SK-N-SH (cell line): ENCODE data around the gene ATP11A. TPM values are rescaled to one million over a fixed set of nuclear protein-coding genes. Genes with fewer than 3 reads are reported as not detected.

Experiments
- CTCF ChIA-PET: fragments of 300-600, 350-600 bp; formaldehyde crosslinking; extraction: SDS; loops from one replicate; lab custom pipeline; 2021; lab: Yijun Ruan, JAX
- POLR2A ChIA-PET: fragments of 350-600 bp; sonication (Branson Sonifier 250); formaldehyde crosslinking; extraction: SDS; loops from one replicate; lab custom pipeline; 2020; ENCODE audit warnings: antibody characterized with exemption, inconsistent platforms; lab: Yijun Ruan, JAX
- DNase-seq: peaks from one replicate; pipeline ENCODE4 v3.0.0; 2012
- H2AFZ ChIP-seq: fragments of 200-600 bp; sonication (generic); 2 replicates; pipeline ENCODE4 v1.8.1; 2016; ENCODE audit warnings: antibody characterized with exemption, mild to moderate bottlenecking, low read depth
- H3F3A ChIP-seq: fragments of 200-600 bp; sonication (generic); replicated peaks from 2 replicates; pipeline ENCODE3; 2016; ENCODE audit warnings: antibody characterized with exemption, mild to moderate bottlenecking; ENCODE audit not compliant: insufficient read depth
- H3K27ac ChIP-seq, 2 experiments: fragments of 200-500 bp in 1 of 2; fragments of 200-600 bp in 1 of 2; sonication (Bioruptor generic) in 1 of 2; sonication (generic), shearing (Covaris generic) in 1 of 2; 2 replicates each; pipeline versions ENCODE4 v1.5.1 to v1.6.1; 2014 to 2016; ENCODE audit warnings: low read depth in 2 of 2, inconsistent platforms in 1 of 2, low read length in 1 of 2, mild to moderate bottlenecking in 1 of 2, mixed read lengths in 1 of 2
- H3K27me3 ChIP-seq: fragments of 200-600 bp; sonication (generic), shearing (Covaris generic); 2 replicates; pipeline ENCODE4 v1.6.1; 2016; ENCODE audit warnings: mixed run types; ENCODE audit not compliant: insufficient read depth
- H3K36me3 ChIP-seq, 2 experiments: fragments of 200-500 bp in 1 of 2; fragments of 200-600 bp in 1 of 2; sonication (Bioruptor generic) in 1 of 2; sonication (generic) in 1 of 2; replicated peaks in 1 of 2; 2 replicates each; pipeline versions ENCODE3 to v1.5.1; 2014 to 2016; ENCODE audit warnings: low read length in 1 of 2, mild to moderate bottlenecking in 1 of 2; ENCODE audit not compliant: insufficient read depth in 2 of 2, control insufficient read depth in 1 of 2
- H3K4me1 ChIP-seq, 2 experiments: fragments of 200-500 bp in 1 of 2; fragments of 200-600 bp in 1 of 2; sonication (Bioruptor generic) in 1 of 2; sonication (generic), shearing (Covaris generic) in 1 of 2; 2 replicates each; pipeline versions ENCODE4 v1.5.1 to v1.6.1; 2014 to 2016; ENCODE audit warnings: low read depth in 1 of 2, low read length in 1 of 2, mixed run types in 1 of 2; ENCODE audit not compliant: insufficient read depth in 2 of 2, control insufficient read depth in 1 of 2
- H3K4me2 ChIP-seq: fragments of 200-600 bp; sonication (generic), shearing (Covaris generic); 2 replicates; pipeline ENCODE4 v1.6.1; 2017; ENCODE audit warnings: mixed run types
- H3K4me3 ChIP-seq, 2 experiments: fragments of 200-500 bp in 1 of 2; fragments of 200-600 bp in 1 of 2; sonication (Bioruptor generic) in 1 of 2; sonication (generic), shearing (Covaris generic) in 1 of 2; 2 replicates each; pipeline versions ENCODE4 v1.5.1 to v1.8.1; 2014 to 2016; ENCODE audit warnings: low read depth in 2 of 2, inconsistent platforms in 1 of 2, low read length in 1 of 2, mild to moderate bottlenecking in 1 of 2, mixed read lengths in 1 of 2, moderate library complexity in 1 of 2
- H3K79me2 ChIP-seq: fragments of 200-600 bp; sonication (generic); 2 replicates; pipeline ENCODE4 v1.8.1; 2017; ENCODE audit warnings: mild to moderate bottlenecking; ENCODE audit not compliant: insufficient read depth
- H3K9ac ChIP-seq: fragments of 200-600 bp; sonication (generic); 2 replicates; pipeline ENCODE4 v1.6.1; 2017; ENCODE audit warnings: mixed run types
- H3K9me2 ChIP-seq: fragments of 200-600 bp; sonication (generic); 2 replicates; pipeline ENCODE4 v1.6.1; 2017; ENCODE audit warnings: mixed run types
- H3K9me3 ChIP-seq: fragments of 200-600 bp; sonication (generic); 2 replicates; pipeline ENCODE4 v1.6.1; 2017; ENCODE audit warnings: mixed run types, mild to moderate bottlenecking, moderate library complexity
- H4K20me1 ChIP-seq: fragments of 200-600 bp; sonication (generic); 2 replicates; pipeline ENCODE4 v1.6.1; 2017; ENCODE audit warnings: mild to moderate bottlenecking, mixed run types; ENCODE audit not compliant: insufficient read depth
- FOXM1 ChIP-seq: IDR thresholded peaks from 2 replicates; pipeline ENCODE4 v1.4.0; 2012; ENCODE audit warnings: low read depth, mild to moderate bottlenecking
- JUND ChIP-seq: IDR thresholded peaks from 2 replicates; pipeline ENCODE4 v1.4.0; 2012
- POLR2AphosphoS5 ChIP-seq: IDR thresholded peaks from 2 replicates; pipeline ENCODE4 v1.6.1; 2012; ENCODE audit warnings: low read depth, low read length
- WGBS: methylation state at CpG from one replicate; pipeline ENCODE4 v1.1.6; 2017; ENCODE audit warnings: low lambda C conversion rate; 5-methylcytosine and 5-hydroxymethylcytosine counted together
- polyA plus RNA-seq, 3 experiments: library from polyadenylated mRNA; depleted of rRNA; stranded (reverse); fragments of >200 nt; gene quantifications; 2 replicates each; pipeline ENCODE4 v1.2.3, GENCODE V29; 2012
- TF ChIP-seq, protein P1 (sequence below): IDR thresholded peaks from 2 replicates; pipeline ENCODE4; 2012
- TF ChIP-seq, protein P2 (sequence below): IDR thresholded peaks from 2 replicates; pipeline ENCODE4 v1.6.1; 2012; ENCODE audit warnings: mild to moderate bottlenecking, low read depth, low read length, moderate library complexity
- TF ChIP-seq, protein P3 (sequence below): IDR thresholded peaks from 2 replicates; pipeline ENCODE4 v1.4.0; 2012; ENCODE audit warnings: low read depth, borderline replicate concordance
- TF ChIP-seq, protein P4 (sequence below): IDR thresholded peaks from 2 replicates; pipeline ENCODE4 v1.4.0; 2012; ENCODE audit warnings: low read depth

The ATP11A gene
- polyA plus RNA-seq, 1 of the 3 experiments (the other 2 are of a cell fraction), result 4.1 TPM

DNA sequence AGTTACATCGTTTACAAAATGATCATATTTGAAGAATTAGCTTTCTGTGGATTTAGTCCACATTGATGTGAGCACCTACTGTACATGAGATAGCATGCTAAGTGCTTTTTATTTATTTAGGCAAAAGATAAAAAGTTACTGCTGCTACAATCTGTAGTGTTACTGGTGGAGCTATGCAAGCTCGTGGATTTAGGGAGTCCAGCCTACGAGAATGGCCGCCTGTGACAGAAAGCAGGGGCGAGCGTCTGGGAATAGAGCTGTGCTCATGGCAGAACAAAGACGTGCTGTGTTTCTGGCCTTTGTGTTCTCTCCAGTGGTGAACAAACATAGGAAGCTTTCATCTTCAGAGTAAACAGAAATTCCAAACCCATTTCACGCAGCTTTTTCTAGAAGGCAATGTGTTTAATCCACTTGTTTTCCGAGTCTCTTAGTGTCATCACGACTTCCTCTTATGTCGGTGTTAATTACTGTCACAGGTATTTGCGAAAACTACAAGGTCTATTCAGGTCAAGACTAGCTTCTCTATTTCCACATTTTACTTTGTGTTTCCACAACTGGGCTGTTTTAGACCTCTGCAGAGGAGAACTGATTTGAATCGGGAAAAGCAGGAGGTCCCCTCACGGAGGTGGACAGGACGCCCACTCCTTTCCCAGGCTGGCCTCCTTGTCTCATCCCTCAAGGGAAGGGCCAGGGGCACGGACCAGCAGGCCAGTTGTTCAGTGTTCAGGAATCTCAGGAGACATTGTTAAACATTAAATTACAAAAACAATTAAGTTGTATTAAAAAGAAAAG, 67.3 kb downstream of the ATP11A start (continued):
- TF ChIP-seq, protein P1, sequence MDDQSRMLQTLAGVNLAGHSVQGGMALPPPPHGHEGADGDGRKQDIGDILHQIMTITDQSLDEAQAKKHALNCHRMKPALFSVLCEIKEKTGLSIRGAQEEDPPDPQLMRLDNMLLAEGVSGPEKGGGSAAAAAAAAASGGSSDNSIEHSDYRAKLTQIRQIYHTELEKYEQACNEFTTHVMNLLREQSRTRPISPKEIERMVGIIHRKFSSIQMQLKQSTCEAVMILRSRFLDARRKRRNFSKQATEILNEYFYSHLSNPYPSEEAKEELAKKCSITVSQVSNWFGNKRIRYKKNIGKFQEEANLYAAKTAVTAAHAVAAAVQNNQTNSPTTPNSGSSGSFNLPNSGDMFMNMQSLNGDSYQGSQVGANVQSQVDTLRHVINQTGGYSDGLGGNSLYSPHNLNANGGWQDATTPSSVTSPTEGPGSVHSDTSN, result no peak
- no peak for TF ChIP-seq JUND
- TF ChIP-seq POLR2AphosphoS5, result no peak
- TF ChIP-seq, protein P2, sequence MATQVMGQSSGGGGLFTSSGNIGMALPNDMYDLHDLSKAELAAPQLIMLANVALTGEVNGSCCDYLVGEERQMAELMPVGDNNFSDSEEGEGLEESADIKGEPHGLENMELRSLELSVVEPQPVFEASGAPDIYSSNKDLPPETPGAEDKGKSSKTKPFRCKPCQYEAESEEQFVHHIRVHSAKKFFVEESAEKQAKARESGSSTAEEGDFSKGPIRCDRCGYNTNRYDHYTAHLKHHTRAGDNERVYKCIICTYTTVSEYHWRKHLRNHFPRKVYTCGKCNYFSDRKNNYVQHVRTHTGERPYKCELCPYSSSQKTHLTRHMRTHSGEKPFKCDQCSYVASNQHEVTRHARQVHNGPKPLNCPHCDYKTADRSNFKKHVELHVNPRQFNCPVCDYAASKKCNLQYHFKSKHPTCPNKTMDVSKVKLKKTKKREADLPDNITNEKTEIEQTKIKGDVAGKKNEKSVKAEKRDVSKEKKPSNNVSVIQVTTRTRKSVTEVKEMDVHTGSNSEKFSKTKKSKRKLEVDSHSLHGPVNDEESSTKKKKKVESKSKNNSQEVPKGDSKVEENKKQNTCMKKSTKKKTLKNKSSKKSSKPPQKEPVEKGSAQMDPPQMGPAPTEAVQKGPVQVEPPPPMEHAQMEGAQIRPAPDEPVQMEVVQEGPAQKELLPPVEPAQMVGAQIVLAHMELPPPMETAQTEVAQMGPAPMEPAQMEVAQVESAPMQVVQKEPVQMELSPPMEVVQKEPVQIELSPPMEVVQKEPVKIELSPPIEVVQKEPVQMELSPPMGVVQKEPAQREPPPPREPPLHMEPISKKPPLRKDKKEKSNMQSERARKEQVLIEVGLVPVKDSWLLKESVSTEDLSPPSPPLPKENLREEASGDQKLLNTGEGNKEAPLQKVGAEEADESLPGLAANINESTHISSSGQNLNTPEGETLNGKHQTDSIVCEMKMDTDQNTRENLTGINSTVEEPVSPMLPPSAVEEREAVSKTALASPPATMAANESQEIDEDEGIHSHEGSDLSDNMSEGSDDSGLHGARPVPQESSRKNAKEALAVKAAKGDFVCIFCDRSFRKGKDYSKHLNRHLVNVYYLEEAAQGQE, result no peak
- TF ChIP-seq, all 33 proteins: peak for 0

DNA sequence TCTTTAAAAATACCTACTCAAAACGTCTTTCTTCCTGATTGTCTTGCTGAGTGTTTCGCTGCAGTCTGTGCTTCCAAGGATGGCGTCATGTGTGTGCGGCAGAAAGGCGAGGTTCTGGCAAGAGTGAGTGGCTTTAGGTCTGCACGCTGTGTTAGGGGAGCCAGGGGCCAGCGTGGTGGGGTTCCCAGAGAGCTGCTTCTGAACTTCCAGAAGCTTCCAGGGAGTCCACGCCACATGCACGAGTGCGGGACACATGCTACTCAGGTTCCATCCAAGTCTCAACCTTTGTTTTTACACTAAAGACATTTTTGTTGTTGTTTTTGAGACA, 67.9 kb downstream of the ATP11A start:
- WGBS, result 95% methylated on average over 10 of the region's 10 CpGs
- ChIA-PET POLR2A (no interaction called here), CTCF (interaction anchor here (1.3 to 1.5 kb wide), 2 partner anchors 17 to 81 kb away, joined by 3 read pairs; no protein-coding TSS in a partner anchor)
- H3K9me2 ChIP-seq, result no peaks in the 10 kb centered on the region
- H4K20me1 ChIP-seq, result no peaks in the 10 kb centered on the region
- H3K9ac ChIP-seq, result no peak overlapping the region
- no peak for DNase-seq
- H3K27ac ChIP-seq, result no peak overlapping the region
- TF ChIP-seq, protein P3, sequence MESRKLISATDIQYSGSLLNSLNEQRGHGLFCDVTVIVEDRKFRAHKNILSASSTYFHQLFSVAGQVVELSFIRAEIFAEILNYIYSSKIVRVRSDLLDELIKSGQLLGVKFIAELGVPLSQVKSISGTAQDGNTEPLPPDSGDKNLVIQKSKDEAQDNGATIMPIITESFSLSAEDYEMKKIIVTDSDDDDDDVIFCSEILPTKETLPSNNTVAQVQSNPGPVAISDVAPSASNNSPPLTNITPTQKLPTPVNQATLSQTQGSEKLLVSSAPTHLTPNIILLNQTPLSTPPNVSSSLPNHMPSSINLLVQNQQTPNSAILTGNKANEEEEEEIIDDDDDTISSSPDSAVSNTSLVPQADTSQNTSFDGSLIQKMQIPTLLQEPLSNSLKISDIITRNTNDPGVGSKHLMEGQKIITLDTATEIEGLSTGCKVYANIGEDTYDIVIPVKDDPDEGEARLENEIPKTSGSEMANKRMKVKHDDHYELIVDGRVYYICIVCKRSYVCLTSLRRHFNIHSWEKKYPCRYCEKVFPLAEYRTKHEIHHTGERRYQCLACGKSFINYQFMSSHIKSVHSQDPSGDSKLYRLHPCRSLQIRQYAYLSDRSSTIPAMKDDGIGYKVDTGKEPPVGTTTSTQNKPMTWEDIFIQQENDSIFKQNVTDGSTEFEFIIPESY, result no peak
- no peaks in the 10 kb centered on the region for H3K27me3 ChIP-seq
- H3K4me1 ChIP-seq, result peaks cover 0 to 11% of the 10 kb centered on the region in 2 experiments; a peak in 1 of 4 replicates
- H3F3A ChIP-seq, result no peaks in the 10 kb centered on the region
- H3K4me2 ChIP-seq, result no peak overlapping the region
- no peak overlapping the region for H3K4me3 ChIP-seq
- H2AFZ ChIP-seq, result no peak overlapping the region
- H3K36me3 ChIP-seq, result peaks cover 0 to 2% of the 10 kb centered on the region in 2 experiments
- H3K9me3 ChIP-seq, result no peaks in the 10 kb centered on the region
- H3K79me2 ChIP-seq, result no peaks in the 10 kb centered on the region; the same call in 1 of the 2 replicates

DNA sequence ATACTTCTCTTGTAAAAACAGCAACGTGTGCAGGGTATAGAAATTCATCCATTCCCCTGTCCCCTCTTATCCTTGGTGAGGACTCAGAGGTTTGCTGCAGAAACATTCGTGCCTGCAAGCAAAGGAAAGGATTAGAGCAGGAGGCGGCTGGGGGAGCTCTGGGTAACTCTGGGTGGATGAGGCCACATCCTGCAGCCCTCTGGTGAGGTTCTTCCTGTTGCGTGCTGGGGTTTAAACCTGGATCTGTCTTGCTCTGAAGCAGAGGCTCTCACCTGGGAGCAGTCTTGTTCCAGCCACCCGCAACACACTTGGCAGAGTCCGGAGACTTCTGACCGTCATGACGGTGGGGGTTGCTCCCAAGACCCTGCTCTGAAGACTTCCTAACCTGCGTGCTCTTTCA, 69.2 kb downstream of the ATP11A start:
- H3K4me2 ChIP-seq, result no peak overlapping the region
- no peak overlapping the region for H3K9ac ChIP-seq
- peaks cover 0 to 2% of the 10 kb centered on the region in 2 experiments for H3K36me3 ChIP-seq
- no peaks in the 10 kb centered on the region for H3F3A ChIP-seq
- POLR2A ChIA-PET, result no interaction called here
- H3K4me3 ChIP-seq, result no peak overlapping the region
- WGBS, result 87% methylated on average over 9 of the region's 9 CpGs
- TF ChIP-seq, protein P4, sequence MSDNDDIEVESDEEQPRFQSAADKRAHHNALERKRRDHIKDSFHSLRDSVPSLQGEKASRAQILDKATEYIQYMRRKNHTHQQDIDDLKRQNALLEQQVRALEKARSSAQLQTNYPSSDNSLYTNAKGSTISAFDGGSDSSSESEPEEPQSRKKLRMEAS, result no peak
- TF ChIP-seq FOXM1, result no peak
- DNase-seq, result no peak
- H3K9me2 ChIP-seq, result no peaks in the 10 kb centered on the region
- H3K27ac ChIP-seq, result no peak overlapping the region
- H3K4me1 ChIP-seq, result peaks cover 0 to 11% of the 10 kb centered on the region in 2 experiments; a peak in 1 of 4 replicates
- H3K9me3 ChIP-seq, result no peaks in the 10 kb centered on the region
- CTCF ChIA-PET, result no interaction called here
- H3K79me2 ChIP-seq, result no peaks in the 10 kb centered on the region; the same call in 1 of the 2 replicates
- H4K20me1 ChIP-seq, result no peaks in the 10 kb centered on the region
- H2AFZ ChIP-seq, result no peak overlapping the region
- H3K27me3 ChIP-seq, result no peaks in the 10 kb centered on the region
